ENCODE data around the gene TEX2.

Gene TEX2

GRCh38 chr17:64107500-64108236, 155.4 kb downstream of the TEX2 start:
- no peak overlapping the region for H3K4me3 ChIP-seq (replicated peaks; ENCODE audit: low read depth, low read length)
- DNase-seq (ENCODE audit: low read depth) = no peak
- no peak for TF ChIP-seq CTCF (IDR thresholded peaks at IDR 0.05; ENCODE audit: low read length, missing control alignments)

GRCh38 chr17:64106918-64107317, 156.1 kb downstream of the TEX2 start:
- no peak for DNase-seq (ENCODE audit: low read depth)

GRCh38 chr17:64103391-64104364, 159.4 kb downstream of the TEX2 start:
- no peak overlapping the region for H3K4me3 ChIP-seq (replicated peaks; ENCODE audit: low read depth, low read length)
- DNase-seq (ENCODE audit: low read depth) = peak; percentile 70
- TF ChIP-seq CTCF (IDR thresholded peaks at IDR 0.05; ENCODE audit: low read length, missing control alignments) = no peak

More at GRCh38 chr17:64106918-64107317, 156.1 kb downstream of the TEX2 start:
- H3K4me3 ChIP-seq (replicated peaks; ENCODE audit: low read depth, low read length) = no peak overlapping the region
- no peak for TF ChIP-seq CTCF (IDR thresholded peaks at IDR 0.05; ENCODE audit: low read length, missing control alignments)

GRCh38 chr17:64102627-64103390, 160.3 kb downstream of the TEX2 start:
- no peak for DNase-seq (ENCODE audit: low read depth)
- H3K4me3 ChIP-seq (replicated peaks; ENCODE audit: low read depth, low read length) = no peak overlapping the region
- no peak for TF ChIP-seq CTCF (IDR thresholded peaks at IDR 0.05; ENCODE audit: low read length, missing control alignments)

- no peak overlapping the region for H3K4me3 ChIP-seq (replicated peaks; ENCODE audit: low read depth, low read length)
- no peak for DNase-seq (ENCODE audit: low read depth)
- no peak for TF ChIP-seq CTCF (IDR thresholded peaks at IDR 0.05; ENCODE audit: low read length, missing control alignments)
These were observed 163.5 kb downstream of the TEX2 start for GRCh38 chr17:64099543-64099942.
